Transverse colon (tissue), 4 donors: Measurements from ENCODE around the gene CLP1.

Experiments used
- EP300 ChIP-seq: sonication (generic); formaldehyde crosslinking; IDR thresholded peaks from one replicate; pipeline ENCODE4 v1.6.1; 2017; ENCODE audit warnings: antibody characterized with exemption, low read depth
- POLR2A ChIP-seq: fragments of 450-650 bp; IDR thresholded peaks from one replicate; pipeline ENCODE4 v1.6.1; 2016; ENCODE audit warnings: antibody characterized with exemption, mild to moderate bottlenecking, moderate library complexity
- POLR2AphosphoS5 ChIP-seq, 3 donors: sonication (generic); formaldehyde crosslinking; IDR thresholded peaks; one replicate each; pipeline ENCODE4 v1.6.1; 2016; ENCODE audit warnings: antibody characterized with exemption in 3 of 3
- TF ChIP-seq, protein P1 (sequence below), 5 experiments: fragments of 200-600 bp in 3 of 5; fragments of 450-650 bp in 2 of 5; sonication (generic) in 3 of 5; IDR thresholded peaks; 1 replicate in 2 of 5; 2 replicates in 3 of 5; pipeline ENCODE4 v1.5.1; 2016 to 2017; ENCODE audit warnings: antibody characterized with exemption in 5 of 5, inconsistent platforms in 3 of 5, mild to moderate bottlenecking in 2 of 5, moderate library complexity in 1 of 5

DNA sequence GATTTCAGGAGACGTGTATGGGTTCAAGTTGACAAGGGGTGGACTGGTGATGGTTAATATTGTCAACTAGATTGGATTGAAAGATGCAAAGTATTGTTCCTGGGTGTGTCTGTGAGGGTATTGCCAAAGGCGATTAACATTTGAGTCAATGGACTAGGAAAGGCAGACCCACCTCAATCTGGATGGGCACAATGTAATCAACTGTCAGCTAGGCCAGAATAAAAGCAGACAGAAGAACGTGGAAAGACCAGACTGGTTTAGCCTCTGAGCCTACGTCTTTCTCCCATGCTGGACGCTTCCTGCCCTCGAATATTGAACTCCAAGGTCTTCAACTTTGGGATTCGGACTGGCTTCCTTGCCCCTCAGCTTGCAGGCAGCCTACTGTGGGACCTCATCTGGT lies 6.2 kb upstream of the CLP1 start:
- TF ChIP-seq POLR2A (no peak), EP300 (no peak), POLR2AphosphoS5 (IDR thresholded peaks at IDR 0.05) (no peak)
- TF ChIP-seq, protein P1, sequence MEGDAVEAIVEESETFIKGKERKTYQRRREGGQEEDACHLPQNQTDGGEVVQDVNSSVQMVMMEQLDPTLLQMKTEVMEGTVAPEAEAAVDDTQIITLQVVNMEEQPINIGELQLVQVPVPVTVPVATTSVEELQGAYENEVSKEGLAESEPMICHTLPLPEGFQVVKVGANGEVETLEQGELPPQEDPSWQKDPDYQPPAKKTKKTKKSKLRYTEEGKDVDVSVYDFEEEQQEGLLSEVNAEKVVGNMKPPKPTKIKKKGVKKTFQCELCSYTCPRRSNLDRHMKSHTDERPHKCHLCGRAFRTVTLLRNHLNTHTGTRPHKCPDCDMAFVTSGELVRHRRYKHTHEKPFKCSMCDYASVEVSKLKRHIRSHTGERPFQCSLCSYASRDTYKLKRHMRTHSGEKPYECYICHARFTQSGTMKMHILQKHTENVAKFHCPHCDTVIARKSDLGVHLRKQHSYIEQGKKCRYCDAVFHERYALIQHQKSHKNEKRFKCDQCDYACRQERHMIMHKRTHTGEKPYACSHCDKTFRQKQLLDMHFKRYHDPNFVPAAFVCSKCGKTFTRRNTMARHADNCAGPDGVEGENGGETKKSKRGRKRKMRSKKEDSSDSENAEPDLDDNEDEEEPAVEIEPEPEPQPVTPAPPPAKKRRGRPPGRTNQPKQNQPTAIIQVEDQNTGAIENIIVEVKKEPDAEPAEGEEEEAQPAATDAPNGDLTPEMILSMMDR (IDR thresholded peaks at IDR 0.05), result no peak
